Activated CD4-positive, alpha-beta T cell treated with anti-CD3 and anti-CD28 coated beads for 1 hour (primary cell): ENCODE data around the gene TCTN3.

Source experiments
- DNase-seq: peaks from one replicate; pipeline ENCODE4 v3.0.0-alpha.2; 2020

TCTN3 gene

DNA sequence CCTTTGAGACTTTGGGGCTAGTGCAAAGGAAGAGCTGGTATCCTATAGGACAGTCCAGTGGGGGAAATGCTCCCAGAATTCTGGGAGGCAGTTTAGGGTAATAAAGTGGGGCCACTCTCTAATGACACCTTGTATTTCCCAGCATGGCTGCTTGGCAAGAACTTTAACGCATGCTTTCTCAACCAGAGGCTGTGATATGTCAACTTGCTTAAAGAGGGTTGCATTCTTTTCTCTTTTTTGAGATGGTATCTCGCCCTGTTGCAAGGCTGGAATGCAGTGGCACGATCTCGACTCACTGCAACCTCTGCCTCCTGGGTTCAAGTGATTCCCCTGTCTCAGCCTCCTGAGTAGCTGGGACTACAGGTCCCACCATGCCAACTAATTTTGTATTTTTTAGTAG is 75.6 kb downstream of the TCTN3 start:
- DNase-seq, result no peak

DNA sequence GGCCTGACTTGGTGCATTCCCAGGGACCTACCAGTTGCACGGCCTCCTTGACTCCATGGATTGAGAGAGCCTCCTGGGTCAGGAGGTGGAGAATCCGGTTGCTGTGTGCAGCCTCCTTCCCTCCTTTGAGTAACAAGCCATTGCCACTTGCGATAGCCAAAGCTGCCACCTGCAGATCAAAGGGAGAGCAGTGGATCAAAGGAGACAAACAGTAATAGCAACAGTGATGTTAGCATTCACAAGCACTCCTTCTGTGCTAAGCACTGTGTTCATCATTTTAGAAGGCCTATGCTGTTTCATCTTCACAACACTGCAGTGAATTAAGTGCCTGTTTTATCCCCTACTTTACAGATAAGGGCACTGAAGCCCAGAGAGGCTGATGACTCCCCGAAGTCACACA is 77.3 kb downstream of the TCTN3 start:
- no peak for DNase-seq
